ENCODE measurements around the gene CIDEA.

DNA sequence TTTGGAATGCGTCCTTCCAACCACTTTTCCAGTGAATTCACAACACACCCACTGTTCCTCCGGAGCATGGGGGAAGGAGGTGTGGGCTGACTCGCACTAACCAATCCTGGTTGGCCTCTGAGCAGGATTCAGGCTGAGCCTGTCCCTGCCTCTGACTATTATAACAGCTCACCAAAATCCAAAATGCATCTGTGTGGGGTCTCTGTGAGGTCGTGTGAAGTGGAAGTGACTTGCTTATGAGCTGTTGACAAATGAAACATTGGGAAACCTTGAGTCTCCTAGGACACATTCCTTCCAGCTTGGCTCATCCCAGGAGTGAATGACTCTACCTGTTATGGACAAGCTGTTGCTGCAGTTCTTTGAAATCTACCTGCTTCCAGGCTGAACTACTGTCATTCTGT, 1.5 kb downstream of the CIDEA start:
- TF ChIP-seq, protein P1, sequence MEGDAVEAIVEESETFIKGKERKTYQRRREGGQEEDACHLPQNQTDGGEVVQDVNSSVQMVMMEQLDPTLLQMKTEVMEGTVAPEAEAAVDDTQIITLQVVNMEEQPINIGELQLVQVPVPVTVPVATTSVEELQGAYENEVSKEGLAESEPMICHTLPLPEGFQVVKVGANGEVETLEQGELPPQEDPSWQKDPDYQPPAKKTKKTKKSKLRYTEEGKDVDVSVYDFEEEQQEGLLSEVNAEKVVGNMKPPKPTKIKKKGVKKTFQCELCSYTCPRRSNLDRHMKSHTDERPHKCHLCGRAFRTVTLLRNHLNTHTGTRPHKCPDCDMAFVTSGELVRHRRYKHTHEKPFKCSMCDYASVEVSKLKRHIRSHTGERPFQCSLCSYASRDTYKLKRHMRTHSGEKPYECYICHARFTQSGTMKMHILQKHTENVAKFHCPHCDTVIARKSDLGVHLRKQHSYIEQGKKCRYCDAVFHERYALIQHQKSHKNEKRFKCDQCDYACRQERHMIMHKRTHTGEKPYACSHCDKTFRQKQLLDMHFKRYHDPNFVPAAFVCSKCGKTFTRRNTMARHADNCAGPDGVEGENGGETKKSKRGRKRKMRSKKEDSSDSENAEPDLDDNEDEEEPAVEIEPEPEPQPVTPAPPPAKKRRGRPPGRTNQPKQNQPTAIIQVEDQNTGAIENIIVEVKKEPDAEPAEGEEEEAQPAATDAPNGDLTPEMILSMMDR (IDR thresholded peaks at IDR 0.05): no peak
- no peak for TF ChIP-seq POLR2AphosphoS5 (IDR thresholded peaks at IDR 0.05)
- no peak for TF ChIP-seq POLR2A (IDR thresholded peaks at IDR 0.05)
- no peak for TF ChIP-seq EP300 (IDR thresholded peaks at IDR 0.05)

Data from upper lobe of left lung (tissue), 4 donors.